SU-DHL-6 (cell line): ENCODE measurements around the gene TRMU.

Experiments
- H2AFZ ChIP-seq: fragments of 200-600 bp; sonication (generic); 2 replicates; pipeline ENCODE4 v1.6.1; 2014; ENCODE audit warnings: low read depth, mild to moderate bottlenecking, moderate library complexity, mixed read lengths, antibody characterized with exemption, low read length; ENCODE audit not compliant: severe bottlenecking
- H3F3A ChIP-seq: fragments of 200-600 bp; shearing (Covaris generic); 2 replicates; pipeline ENCODE4 v1.6.0; 2016; ENCODE audit warnings: antibody characterized with exemption, mild to moderate bottlenecking; ENCODE audit not compliant: insufficient read depth
- H3K27ac ChIP-seq: fragments of 200-600 bp; sonication (generic); 2 replicates; pipeline ENCODE4 v1.5.1; 2016; ENCODE audit warnings: low read depth, mild to moderate bottlenecking, low read length, moderate library complexity, mixed read lengths
- H3K27me3 ChIP-seq: fragments of 200-600 bp; sonication (generic), shearing (Covaris generic); 2 replicates; pipeline ENCODE4 v1.6.0; 2014; ENCODE audit warnings: mild to moderate bottlenecking, low read length
- H3K36me3 ChIP-seq: fragments of 200-600 bp; sonication (generic); 2 replicates; pipeline ENCODE4 v1.6.1; 2014; ENCODE audit warnings: mild to moderate bottlenecking, low read length, mixed read lengths
- H3K4me2 ChIP-seq: fragments of 300-600, 200-600 bp; shearing (Covaris generic), sonication (generic); 2 replicates; pipeline ENCODE4 v1.6.0; 2014; ENCODE audit warnings: low read length, low read depth, mild to moderate bottlenecking; ENCODE audit not compliant: poor library complexity, severe bottlenecking
- H3K4me3 ChIP-seq: fragments of 200-600 bp; sonication (generic); 2 replicates; pipeline ENCODE4 v1.5.1; 2014; ENCODE audit warnings: antibody characterized with exemption, low read length, mild to moderate bottlenecking, mixed read lengths; ENCODE audit not compliant: insufficient read depth, poor library complexity, severe bottlenecking
- H3K79me2 ChIP-seq: fragments of 200-600 bp; sonication (generic); 2 replicates; pipeline ENCODE4 v1.6.1; 2014; ENCODE audit warnings: mild to moderate bottlenecking, low read length, moderate library complexity; ENCODE audit not compliant: insufficient read depth
- H3K9ac ChIP-seq: fragments of 200-600 bp; sonication (generic); 2 replicates; pipeline ENCODE4 v1.7.0; 2014; ENCODE audit warnings: mild to moderate bottlenecking, low read length
- H3K9me2 ChIP-seq: fragments of 200-600 bp; sonication (generic); replicated peaks from 2 replicates; pipeline ENCODE4 v1.6.1; 2014; ENCODE audit warnings: low read length; ENCODE audit not compliant: insufficient read depth
- H3K9me3 ChIP-seq: fragments of 200-600 bp; sonication (generic); 2 replicates; pipeline ENCODE4 v1.6.1; 2014; ENCODE audit warnings: low read length, mixed read lengths; ENCODE audit not compliant: insufficient read depth
- H4K20me1 ChIP-seq: fragments of 200-600 bp; sonication (generic); 2 replicates; pipeline ENCODE4 v1.6.1; 2014; ENCODE audit warnings: low read depth, mild to moderate bottlenecking, antibody characterized with exemption, low read length, moderate library complexity, mixed read lengths
- EZH2phosphoT487 ChIP-seq: fragments of 200-600 bp; sonication (generic), shearing (Covaris generic); conservative IDR thresholded peaks from 2 replicates; pipeline ENCODE4 v1.6.1; 2018; ENCODE audit warnings: mild to moderate bottlenecking, antibody characterized with exemption, low read length, moderate library complexity, mixed read lengths
- TF ChIP-seq, protein P1 (sequence below): fragments of 200-600 bp; sonication (generic); IDR thresholded peaks from one replicate; pipeline ENCODE4 v1.5.1; 2017; ENCODE audit warnings: antibody characterized with exemption, mild to moderate bottlenecking, low read length, moderate library complexity; ENCODE audit not compliant: insufficient read depth, poor library complexity, severe bottlenecking

Gene TRMU

DNA sequence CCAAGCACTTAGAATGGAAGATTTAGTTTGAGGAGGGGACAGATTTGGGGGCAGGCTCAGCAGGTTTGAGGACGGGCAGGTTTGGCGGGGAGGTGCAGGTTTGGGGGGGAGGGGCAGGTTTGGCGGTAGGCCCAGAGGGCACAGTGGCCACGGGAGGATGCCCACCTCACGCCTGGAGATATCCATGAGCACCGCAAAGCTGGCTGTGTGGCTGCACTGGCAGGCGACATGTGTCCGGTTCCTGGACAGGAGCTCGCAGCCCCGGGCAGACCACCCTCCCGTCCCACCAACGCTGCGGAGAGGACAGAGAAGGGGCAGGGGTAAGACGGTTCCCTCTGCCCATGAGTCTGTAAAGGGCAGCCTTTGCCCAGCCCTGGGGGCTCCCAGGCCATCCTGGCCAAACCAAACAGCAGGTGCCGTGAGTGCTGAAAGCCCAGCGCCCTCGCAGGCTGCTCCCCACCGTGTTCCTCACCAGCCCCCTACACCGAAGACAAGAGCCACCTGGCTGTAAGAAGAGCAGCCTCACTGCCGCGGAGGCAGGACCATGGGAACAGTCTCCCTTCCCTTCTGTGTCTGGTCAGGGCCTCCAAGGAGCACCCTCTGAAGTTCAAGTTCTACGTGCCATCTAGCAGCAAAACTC is 43.0 kb downstream of the TRMU start:
- no peaks in the 10 kb centered on the region for H4K20me1 ChIP-seq
- H3K27me3 ChIP-seq: no peaks in the 10 kb centered on the region
- H3K79me2 ChIP-seq: no peaks in the 10 kb centered on the region
- TF ChIP-seq, protein P1, sequence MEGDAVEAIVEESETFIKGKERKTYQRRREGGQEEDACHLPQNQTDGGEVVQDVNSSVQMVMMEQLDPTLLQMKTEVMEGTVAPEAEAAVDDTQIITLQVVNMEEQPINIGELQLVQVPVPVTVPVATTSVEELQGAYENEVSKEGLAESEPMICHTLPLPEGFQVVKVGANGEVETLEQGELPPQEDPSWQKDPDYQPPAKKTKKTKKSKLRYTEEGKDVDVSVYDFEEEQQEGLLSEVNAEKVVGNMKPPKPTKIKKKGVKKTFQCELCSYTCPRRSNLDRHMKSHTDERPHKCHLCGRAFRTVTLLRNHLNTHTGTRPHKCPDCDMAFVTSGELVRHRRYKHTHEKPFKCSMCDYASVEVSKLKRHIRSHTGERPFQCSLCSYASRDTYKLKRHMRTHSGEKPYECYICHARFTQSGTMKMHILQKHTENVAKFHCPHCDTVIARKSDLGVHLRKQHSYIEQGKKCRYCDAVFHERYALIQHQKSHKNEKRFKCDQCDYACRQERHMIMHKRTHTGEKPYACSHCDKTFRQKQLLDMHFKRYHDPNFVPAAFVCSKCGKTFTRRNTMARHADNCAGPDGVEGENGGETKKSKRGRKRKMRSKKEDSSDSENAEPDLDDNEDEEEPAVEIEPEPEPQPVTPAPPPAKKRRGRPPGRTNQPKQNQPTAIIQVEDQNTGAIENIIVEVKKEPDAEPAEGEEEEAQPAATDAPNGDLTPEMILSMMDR: no peak
- H3K9me2 ChIP-seq: no peaks in the 10 kb centered on the region
- H3K4me3 ChIP-seq: no peak overlapping the region
- H3K9ac ChIP-seq: no peak overlapping the region
- H3F3A ChIP-seq: no peaks in the 10 kb centered on the region
- H2AFZ ChIP-seq: no peak overlapping the region
- H3K4me2 ChIP-seq: no peak overlapping the region
- no peak overlapping the region for H3K27ac ChIP-seq
- H3K9me3 ChIP-seq: no peaks in the 10 kb centered on the region
- H3K36me3 ChIP-seq: no peaks in the 10 kb centered on the region

DNA sequence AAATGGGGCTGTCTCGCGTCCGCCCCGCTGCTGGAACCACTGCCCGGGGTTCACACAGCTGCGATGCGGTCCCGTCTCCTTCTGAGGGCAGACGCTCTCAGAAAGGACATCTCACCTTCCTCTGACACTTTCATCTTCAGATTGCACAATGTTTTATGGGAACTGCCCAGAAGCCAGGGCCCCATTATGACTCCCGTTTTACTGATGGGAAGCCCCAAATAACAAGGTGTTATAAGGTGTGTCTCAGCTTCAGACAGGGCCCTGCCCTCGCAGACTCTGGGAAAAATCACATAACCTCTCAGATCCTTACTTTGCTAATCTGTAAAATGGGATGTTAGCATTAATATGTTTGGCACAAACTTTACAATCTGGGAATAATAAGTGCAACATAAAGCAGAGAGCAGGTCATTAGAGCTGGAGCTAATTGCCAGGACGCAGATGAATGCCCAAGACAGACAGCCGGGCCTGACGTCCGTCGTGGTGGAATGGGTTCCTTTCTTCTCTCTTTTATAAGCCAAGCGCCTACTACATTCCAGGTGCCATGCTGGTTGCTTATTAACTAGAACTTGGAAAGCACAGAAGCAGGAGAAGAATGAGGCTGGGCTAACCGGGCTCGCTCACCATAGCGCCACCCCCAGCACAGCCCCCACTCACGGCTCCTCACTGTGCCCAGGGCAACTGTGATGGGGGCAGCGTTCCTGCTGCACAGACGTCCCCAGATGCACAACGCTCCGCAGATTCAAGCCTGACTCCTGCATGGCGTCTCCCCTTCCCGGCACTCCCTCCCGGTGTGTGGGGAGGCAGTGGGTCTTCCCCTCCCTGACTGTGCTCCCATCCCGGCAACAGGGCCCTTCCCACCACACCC is 43.8 kb downstream of the TRMU start:
- no peak overlapping the region for H3K4me2 ChIP-seq
- H3K9me3 ChIP-seq: no peaks in the 10 kb centered on the region
- no peaks in the 10 kb centered on the region for H3K36me3 ChIP-seq
- no peak overlapping the region for H3K9ac ChIP-seq
- H3K79me2 ChIP-seq: no peaks in the 10 kb centered on the region
- no peak overlapping the region for H2AFZ ChIP-seq
- H3K4me3 ChIP-seq: no peak overlapping the region
- no peaks in the 10 kb centered on the region for H3K27me3 ChIP-seq
- TF ChIP-seq, protein P1: no peak
- TF ChIP-seq EZH2phosphoT487: no peak
- H3K9me2 ChIP-seq: no peaks in the 10 kb centered on the region
- no peak overlapping the region for H3K27ac ChIP-seq
- H3F3A ChIP-seq: no peaks in the 10 kb centered on the region
- no peaks in the 10 kb centered on the region for H4K20me1 ChIP-seq

DNA sequence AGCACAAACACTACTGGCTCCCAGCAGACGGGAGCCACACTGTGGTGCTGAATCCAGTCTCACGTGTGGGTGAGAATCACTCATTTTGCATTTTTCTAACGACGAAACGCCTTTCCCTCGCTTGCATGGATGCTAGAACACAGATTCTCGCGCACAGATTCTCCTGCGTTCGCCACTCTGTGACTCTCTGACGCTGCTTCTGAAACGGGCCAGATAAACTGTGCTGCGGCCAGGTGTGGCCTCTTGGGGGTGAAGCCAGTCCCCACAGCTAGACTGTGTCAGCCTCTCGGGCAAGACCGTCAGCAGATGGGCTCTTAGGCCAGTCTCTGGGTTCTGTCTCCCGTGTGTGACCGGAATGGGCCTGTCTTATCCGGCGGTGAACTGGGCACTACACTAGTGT is 44.6 kb downstream of the TRMU start:
- H3K36me3 ChIP-seq: no peaks in the 10 kb centered on the region
- H2AFZ ChIP-seq: no peak overlapping the region
- no peak overlapping the region for H3K4me2 ChIP-seq
- no peaks in the 10 kb centered on the region for H3K9me3 ChIP-seq
- no peak overlapping the region for H3K9ac ChIP-seq
- TF ChIP-seq EZH2phosphoT487: no peak
- TF ChIP-seq, protein P1: no peak
- no peak overlapping the region for H3K4me3 ChIP-seq
- H3F3A ChIP-seq: no peaks in the 10 kb centered on the region
- no peaks in the 10 kb centered on the region for H3K9me2 ChIP-seq
- no peaks in the 10 kb centered on the region for H3K27me3 ChIP-seq
- no peak overlapping the region for H3K27ac ChIP-seq
- no peaks in the 10 kb centered on the region for H4K20me1 ChIP-seq
- H3K79me2 ChIP-seq: no peaks in the 10 kb centered on the region
